OCI-LY3 (cell line): ENCODE measurements around the gene MOB3B.

Source experiments
- CTCF ChIP-seq: fragments of 200-600, 300-600 bp; sonication (generic); IDR thresholded peaks from 2 replicates; pipeline ENCODE4 v1.5.1; 2014; ENCODE audit warnings: antibody characterized with exemption, low read length, low read depth
- EZH2phosphoT487 ChIP-seq: fragments of 200-600 bp; shearing (Covaris generic); IDR thresholded peaks from 2 replicates; pipeline ENCODE4 v1.6.1; 2018; ENCODE audit warnings: antibody characterized with exemption, mixed run types, low read depth

GRCh38 chr9:27430750-27431535 lies 98.7 kb downstream of the MOB3B start:
- TF ChIP-seq CTCF, result no peak
- no peak for TF ChIP-seq EZH2phosphoT487
